NCI-H1092 (cell line): ENCODE data around the gene MMP21.

Experiments used
- DNase-seq: peaks from one replicate; lab custom pipeline; 2025; lab: John Stamatoyannopoulos, UW

MMP21 gene

GRCh38 chr10:125792342-125793300 lies 17.0 kb upstream of the MMP21 start:
- no peak for DNase-seq

GRCh38 chr10:125788156-125789034 lies 12.8 kb upstream of the MMP21 start:
- DNase-seq, result no peak

GRCh38 chr10:125785791-125786190 lies 10.2 kb upstream of the MMP21 start:
- DNase-seq, result no peak

- no peak for DNase-seq
Measured at GRCh38 chr10:125783957-125784356, 8.3 kb upstream of the MMP21 start.

GRCh38 chr10:125783408-125783807 lies 7.8 kb upstream of the MMP21 start:
- DNase-seq, result no peak

- DNase-seq, result no peak
Measured at GRCh38 chr10:125782616-125783015, 7.0 kb upstream of the MMP21 start.

- DNase-seq, result no peak
Measured at GRCh38 chr10:125782054-125782453, 6.4 kb upstream of the MMP21 start.

- no peak for DNase-seq
Measured at GRCh38 chr10:125781374-125781773, 5.8 kb upstream of the MMP21 start.

- no peak for DNase-seq
Measured at GRCh38 chr10:125779403-125780327, 4.0 kb upstream of the MMP21 start.

- DNase-seq, result no peak
Measured at GRCh38 chr10:125778556-125778955, 2.9 kb upstream of the MMP21 start.

GRCh38 chr10:125777806-125778205 lies 2.2 kb upstream of the MMP21 start:
- no peak for DNase-seq

- no peak for DNase-seq
Measured at GRCh38 chr10:125774581-125775191, 935 bp downstream of the MMP21 start.

- DNase-seq, result no peak
Measured at GRCh38 chr10:125773687-125774543, 1.7 kb downstream of the MMP21 start.

GRCh38 chr10:125772864-125773180 lies 2.8 kb downstream of the MMP21 start:
- no peak for DNase-seq

GRCh38 chr10:125772112-125772863 lies 3.3 kb downstream of the MMP21 start:
- DNase-seq, result no peak

GRCh38 chr10:125770844-125771243 lies 4.8 kb downstream of the MMP21 start:
- DNase-seq, result no peak

GRCh38 chr10:125769175-125769574 lies 6.4 kb downstream of the MMP21 start:
- no peak for DNase-seq

- DNase-seq, result no peak
Measured at GRCh38 chr10:125768219-125768855, 7.3 kb downstream of the MMP21 start.

- no peak for DNase-seq
Measured at GRCh38 chr10:125766511-125766910, 9.1 kb downstream of the MMP21 start.
